Neural cell (in vitro differentiated cells): Measurements from ENCODE around the gene PGBD1.

Source experiments
- CTCF ChIP-seq: fragments of 450-650 bp; IDR thresholded peaks from 2 replicates; pipeline ENCODE4 v1.5.1; 2014; ENCODE audit warnings: antibody characterized with exemption, mild to moderate bottlenecking, moderate library complexity; ENCODE audit not compliant: poor library complexity, severe bottlenecking
- EP300 ChIP-seq: fragments of 450-650 bp; conservative IDR thresholded peaks from 2 replicates; pipeline ENCODE4 v1.6.1; 2014; ENCODE audit warnings: antibody characterized with exemption, mild to moderate bottlenecking, moderate library complexity; ENCODE audit not compliant: poor library complexity, severe bottlenecking
- TF ChIP-seq, protein P1 (sequence below): IDR thresholded peaks from 2 replicates; pipeline ENCODE4 v1.6.1; 2012; ENCODE audit warnings: borderline replicate concordance

GRCh38 chr6:28345201-28345600 is 63.8 kb downstream of the PGBD1 start:
- TF ChIP-seq CTCF (no peak), EP300 (no peak)
- TF ChIP-seq, protein P1, sequence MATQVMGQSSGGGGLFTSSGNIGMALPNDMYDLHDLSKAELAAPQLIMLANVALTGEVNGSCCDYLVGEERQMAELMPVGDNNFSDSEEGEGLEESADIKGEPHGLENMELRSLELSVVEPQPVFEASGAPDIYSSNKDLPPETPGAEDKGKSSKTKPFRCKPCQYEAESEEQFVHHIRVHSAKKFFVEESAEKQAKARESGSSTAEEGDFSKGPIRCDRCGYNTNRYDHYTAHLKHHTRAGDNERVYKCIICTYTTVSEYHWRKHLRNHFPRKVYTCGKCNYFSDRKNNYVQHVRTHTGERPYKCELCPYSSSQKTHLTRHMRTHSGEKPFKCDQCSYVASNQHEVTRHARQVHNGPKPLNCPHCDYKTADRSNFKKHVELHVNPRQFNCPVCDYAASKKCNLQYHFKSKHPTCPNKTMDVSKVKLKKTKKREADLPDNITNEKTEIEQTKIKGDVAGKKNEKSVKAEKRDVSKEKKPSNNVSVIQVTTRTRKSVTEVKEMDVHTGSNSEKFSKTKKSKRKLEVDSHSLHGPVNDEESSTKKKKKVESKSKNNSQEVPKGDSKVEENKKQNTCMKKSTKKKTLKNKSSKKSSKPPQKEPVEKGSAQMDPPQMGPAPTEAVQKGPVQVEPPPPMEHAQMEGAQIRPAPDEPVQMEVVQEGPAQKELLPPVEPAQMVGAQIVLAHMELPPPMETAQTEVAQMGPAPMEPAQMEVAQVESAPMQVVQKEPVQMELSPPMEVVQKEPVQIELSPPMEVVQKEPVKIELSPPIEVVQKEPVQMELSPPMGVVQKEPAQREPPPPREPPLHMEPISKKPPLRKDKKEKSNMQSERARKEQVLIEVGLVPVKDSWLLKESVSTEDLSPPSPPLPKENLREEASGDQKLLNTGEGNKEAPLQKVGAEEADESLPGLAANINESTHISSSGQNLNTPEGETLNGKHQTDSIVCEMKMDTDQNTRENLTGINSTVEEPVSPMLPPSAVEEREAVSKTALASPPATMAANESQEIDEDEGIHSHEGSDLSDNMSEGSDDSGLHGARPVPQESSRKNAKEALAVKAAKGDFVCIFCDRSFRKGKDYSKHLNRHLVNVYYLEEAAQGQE = no peak
